ENCODE data around the gene ERFE. TPM values are rescaled to one million over a fixed set of nuclear protein-coding genes. Genes with fewer than 3 reads are reported as not detected.

The ERFE gene
- total and polyA plus RNA-seq, 9 of the 15 experiments (the other 6 are each of a cell fraction or from before 2014, with no cell fraction given), result 0.55 to 8.2 (median 3.7) TPM

DNA sequence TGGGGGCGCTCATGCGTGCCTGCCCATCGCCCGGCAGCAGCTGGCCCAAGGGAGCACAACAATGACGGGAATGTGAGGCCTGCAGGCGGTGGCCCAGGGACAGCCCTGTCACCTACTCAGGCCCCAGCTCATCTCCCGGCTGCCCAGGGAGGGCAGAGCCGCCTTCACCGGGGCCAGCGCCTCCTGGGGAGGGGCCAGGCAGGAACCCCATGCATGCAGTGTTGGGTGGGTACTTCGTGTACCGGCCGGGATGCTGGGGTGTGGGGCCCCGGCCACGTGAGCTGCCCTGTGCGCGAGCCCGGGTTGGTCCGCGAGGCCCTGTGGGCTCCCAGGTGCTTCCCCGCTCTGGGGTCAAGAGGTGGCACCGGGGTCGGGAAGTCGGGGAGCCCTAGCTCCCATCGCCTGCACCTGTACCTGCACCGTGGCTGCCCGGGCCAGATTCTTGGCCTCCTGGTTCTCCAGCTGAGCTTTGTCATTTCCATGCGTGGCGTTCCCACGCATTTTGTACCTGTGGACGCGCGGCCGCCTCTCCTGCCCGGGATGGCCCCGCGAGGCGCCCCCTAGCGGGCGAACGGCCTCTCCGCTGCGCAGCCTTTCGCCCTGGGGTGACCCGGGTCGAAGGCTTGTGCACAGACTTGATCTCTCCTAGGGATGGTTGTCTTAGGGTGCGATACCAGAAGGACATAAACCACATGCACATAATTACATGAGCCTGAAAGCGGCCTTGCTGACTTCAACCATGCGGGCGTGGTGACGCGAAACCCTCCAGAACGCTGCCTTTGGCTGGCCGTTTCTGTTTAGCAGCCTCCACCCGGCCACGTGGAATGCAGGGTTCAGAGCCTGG is 19.4 kb upstream of the ERFE start (continued):
- TF ChIP-seq, protein P1, sequence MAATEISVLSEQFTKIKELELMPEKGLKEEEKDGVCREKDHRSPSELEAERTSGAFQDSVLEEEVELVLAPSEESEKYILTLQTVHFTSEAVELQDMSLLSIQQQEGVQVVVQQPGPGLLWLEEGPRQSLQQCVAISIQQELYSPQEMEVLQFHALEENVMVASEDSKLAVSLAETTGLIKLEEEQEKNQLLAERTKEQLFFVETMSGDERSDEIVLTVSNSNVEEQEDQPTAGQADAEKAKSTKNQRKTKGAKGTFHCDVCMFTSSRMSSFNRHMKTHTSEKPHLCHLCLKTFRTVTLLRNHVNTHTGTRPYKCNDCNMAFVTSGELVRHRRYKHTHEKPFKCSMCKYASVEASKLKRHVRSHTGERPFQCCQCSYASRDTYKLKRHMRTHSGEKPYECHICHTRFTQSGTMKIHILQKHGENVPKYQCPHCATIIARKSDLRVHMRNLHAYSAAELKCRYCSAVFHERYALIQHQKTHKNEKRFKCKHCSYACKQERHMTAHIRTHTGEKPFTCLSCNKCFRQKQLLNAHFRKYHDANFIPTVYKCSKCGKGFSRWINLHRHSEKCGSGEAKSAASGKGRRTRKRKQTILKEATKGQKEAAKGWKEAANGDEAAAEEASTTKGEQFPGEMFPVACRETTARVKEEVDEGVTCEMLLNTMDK (IDR thresholded peaks at IDR 0.05; ENCODE audit: borderline replicate concordance, insufficient read depth, low read depth, low read length, poor library complexity, severe bottlenecking), result peak; percentile 82
- TF ChIP-seq NRF1 (conservative IDR thresholded peaks at IDR 0.05 in 1 of 2, IDR thresholded peaks at IDR 0.05 in 1 of 2) (peak; percentile 27 to 52; a peak in 3 of 4 replicates), CEBPB (tag; IDR thresholded peaks at IDR 0.05) (no peak), NEUROD1 (IDR thresholded peaks at IDR 0.05; ENCODE audit: borderline replicate concordance, low read depth, low read length, partially characterized antibody) (peak; percentile 20), PCBP1 (IDR thresholded peaks at IDR 0.05; ENCODE audit: low read depth, low read length, poor library complexity, severe bottlenecking) (peak; percentile 35), KDM2B (CRISPR knock-in tag; IDR thresholded peaks at IDR 0.05) (0 out of 2 replicates have a peak, but pooled peaks have one; percentile 52), ZNF12 (CRISPR knock-in tag; IDR thresholded peaks at IDR 0.05) (no peak), POLR3A (IDR thresholded peaks at IDR 0.05; ENCODE audit: borderline replicate concordance, extremely low read depth, insufficient read depth, insufficient read length) (no peak), ZNF707 (CRISPR knock-in tag; conservative IDR thresholded peaks at IDR 0.05) (no peak), FOXP1 (CRISPR knock-in tag; IDR thresholded peaks at IDR 0.05) (0 out of 2 replicates have a peak, but pooled peaks have one; percentile 30), SMARCC2 (IDR thresholded peaks at IDR 0.05; ENCODE audit: low read depth) (no peak), TEAD1 (CRISPR knock-in tag; IDR thresholded peaks at IDR 0.05) (peak in 1 of 2 experiments; percentile 37; a peak in 1 of 4 replicates), ATF1 (CRISPR knock-in tag; IDR thresholded peaks at IDR 0.05) (no peak), ATF1 (tag; IDR thresholded peaks at IDR 0.05) (peak; percentile 25; the same call in 1 of the 2 replicates), HNRNPUL1 (IDR thresholded peaks at IDR 0.05; ENCODE audit: low read length) (no peak), ZNF263 (CRISPR knock-in tag; IDR thresholded peaks at IDR 0.05; ENCODE audit: borderline replicate concordance) (peak; percentile 36; the same call in 1 of the 2 replicates), ZNF316 (IDR thresholded peaks at IDR 0.05) (no peak), IFI16 (CRISPR knock-in tag; IDR thresholded peaks at IDR 0.05) (no peak), CXXC5 (CRISPR knock-in tag; IDR thresholded peaks at IDR 0.05) (peak; percentile 47)
- TF ChIP-seq, protein P2, sequence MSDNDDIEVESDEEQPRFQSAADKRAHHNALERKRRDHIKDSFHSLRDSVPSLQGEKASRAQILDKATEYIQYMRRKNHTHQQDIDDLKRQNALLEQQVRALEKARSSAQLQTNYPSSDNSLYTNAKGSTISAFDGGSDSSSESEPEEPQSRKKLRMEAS (CRISPR knock-in tag; IDR thresholded peaks at IDR 0.05), result peak; percentile 42
- TF ChIP-seq, protein P3, sequence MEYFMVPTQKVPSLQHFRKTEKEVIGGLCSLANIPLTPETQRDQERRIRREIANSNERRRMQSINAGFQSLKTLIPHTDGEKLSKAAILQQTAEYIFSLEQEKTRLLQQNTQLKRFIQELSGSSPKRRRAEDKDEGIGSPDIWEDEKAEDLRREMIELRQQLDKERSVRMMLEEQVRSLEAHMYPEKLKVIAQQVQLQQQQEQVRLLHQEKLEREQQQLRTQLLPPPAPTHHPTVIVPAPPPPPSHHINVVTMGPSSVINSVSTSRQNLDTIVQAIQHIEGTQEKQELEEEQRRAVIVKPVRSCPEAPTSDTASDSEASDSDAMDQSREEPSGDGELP (CRISPR knock-in tag; IDR thresholded peaks at IDR 0.05; ENCODE audit: borderline replicate concordance), result peak; percentile 39; the same call in 1 of the 2 replicates
- TF ChIP-seq, protein P4, sequence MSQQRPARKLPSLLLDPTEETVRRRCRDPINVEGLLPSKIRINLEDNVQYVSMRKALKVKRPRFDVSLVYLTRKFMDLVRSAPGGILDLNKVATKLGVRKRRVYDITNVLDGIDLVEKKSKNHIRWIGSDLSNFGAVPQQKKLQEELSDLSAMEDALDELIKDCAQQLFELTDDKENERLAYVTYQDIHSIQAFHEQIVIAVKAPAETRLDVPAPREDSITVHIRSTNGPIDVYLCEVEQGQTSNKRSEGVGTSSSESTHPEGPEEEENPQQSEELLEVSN (IDR thresholded peaks at IDR 0.05; ENCODE audit: borderline replicate concordance in 1 of 2, extremely low read depth in 1 of 2, insufficient read depth in 1 of 2, insufficient read length in 1 of 2, low read depth in 1 of 2, low read length in 1 of 2, poor library complexity in 1 of 2, severe bottlenecking in 1 of 2), result peak in 1 of 2 experiments; percentile 58

Data from K562 (cell line).